Testis (tissue), 3 donors: ENCODE measurements around the gene FHIT. TPM values are rescaled to one million over a fixed set of nuclear protein-coding genes. Genes with fewer than 3 reads are reported as not detected.
A peak's percentile ranks its signal among the peaks of the same experiment; 100 is the strongest.

ENCODE experiments used
- DNase-seq: peaks from one replicate; pipeline ENCODE4 v3.0.0-alpha.2; 2019
- H3K27ac ChIP-seq, 2 donors: fragments of 200-600 bp; sonication (generic); one replicate each; pipeline ENCODE4 v1.5.1; 2019
- H3K27me3 ChIP-seq: fragments of 200-600 bp; sonication (generic); one replicate; pipeline ENCODE4 v1.5.1; 2019
- H3K36me3 ChIP-seq: fragments of 200-600 bp; sonication (generic); one replicate; pipeline ENCODE4 v1.5.1; 2017; ENCODE audit warnings: low read depth; ENCODE audit errors: missing control alignments
- H3K4me1 ChIP-seq: fragments of 200-600 bp; sonication (generic); one replicate; pipeline ENCODE4 v1.5.1; 2019
- H3K4me3 ChIP-seq, 2 donors: fragments of 200-600 bp; sonication (generic); one replicate each; pipeline ENCODE4 v1.5.1; 2017 to 2019
- H3K9me3 ChIP-seq: fragments of 200-600 bp; sonication (generic); one replicate; pipeline ENCODE4 v1.5.1; 2017
- CTCF ChIP-seq, 3 experiments: fragments of 450-650 bp in 2 of 3; fragments of 200-600 bp in 1 of 3; sonication (generic) in 1 of 3; IDR thresholded peaks; one replicate each; pipeline ENCODE4 v1.5.1; 2016 to 2019; ENCODE audit warnings: antibody characterized with exemption in 3 of 3, mild to moderate bottlenecking in 2 of 3, moderate library complexity in 1 of 3
- POLR2A ChIP-seq: fragments of 450-650 bp; IDR thresholded peaks from one replicate; pipeline ENCODE4 v1.6.1; 2017; ENCODE audit warnings: antibody characterized with exemption, mild to moderate bottlenecking, moderate library complexity
- WGBS, 2 donors: methylation state at CpG; one replicate each; pipeline ENCODE4 v1.1.5; 2018; 5-methylcytosine and 5-hydroxymethylcytosine counted together
- intact Hi-C: fragments of 100-400 bp; cut with DNase I; formaldehyde crosslinking; loops from one replicate; pipeline ENCODE4 v1.15.1; 2023; ENCODE audit warnings: low total_unique reads
- polyA plus RNA-seq: library from polyadenylated mRNA; stranded (reverse); fragments of 350-450 nt; fragmentation: Illumina TruSeq; extraction: RNeasy Lipid Tissue Mini Kit (QIAGEN cat#74804); gene quantifications from one replicate; pipeline ENCODE4 v1.2.3, GENCODE V29; 2014; ENCODE audit warnings: low read depth, low replicate concordance; ENCODE audit not compliant: insufficient read depth
- total RNA-seq, 2 donors: library from RNA; depleted of rRNA; stranded (reverse); fragments of >200 nt; gene quantifications; one replicate each; pipeline ENCODE4 v1.2.3, GENCODE V29; 2016

The FHIT gene
- total and polyA plus RNA-seq, 3 donors from 2014 or later, result 10.1 to 29.6 (median 15.5) TPM

- no peaks in the 10 kb centered on the region for H3K9me3 ChIP-seq
These were observed 396.5 kb downstream of the FHIT start for GRCh38 chr3:60854791-60855190.

GRCh38 chr3:60847791-60848190, 403.5 kb downstream of the FHIT start:
- DNase-seq, result no peak
- Histone ChIP-seq H3K9me3 (no peaks in the 10 kb centered on the region), H3K27me3 (no peaks in the 10 kb centered on the region), H3K4me1 (no peaks in the 10 kb centered on the region), H3K4me3 (no peak overlapping the region), H3K27ac (no peak overlapping the region), H3K36me3 (no peaks in the 10 kb centered on the region)
- 72 to 83% methylated on average over 2 of the region's 2 CpGs for WGBS, 2 donors
- TF ChIP-seq CTCF (IDR thresholded peaks at IDR 0.05), result no peak
- TF ChIP-seq POLR2A, result no peak
- intact Hi-C loops, result no loop called here

More at GRCh38 chr3:60854791-60855190, 396.5 kb downstream of the FHIT start:
- no peak for TF ChIP-seq POLR2A
- no peak for TF ChIP-seq CTCF (IDR thresholded peaks at IDR 0.05)
- Histone ChIP-seq H3K27me3 (no peaks in the 10 kb centered on the region), H3K27ac (no peak overlapping the region), H3K4me1 (no peaks in the 10 kb centered on the region), H3K4me3 (no peak overlapping the region), H3K36me3 (no peaks in the 10 kb centered on the region)
- WGBS, 2 donors, result 58 to 81% methylated on average over 1 of the region's 1 CpG
- DNase-seq, result no peak
- intact Hi-C loops, result no loop called here

- Histone ChIP-seq H3K4me1 (no peaks in the 10 kb centered on the region), H3K4me3 (no peak overlapping the region), H3K9me3 (no peaks in the 10 kb centered on the region), H3K36me3 (no peaks in the 10 kb centered on the region), H3K27ac (no peak overlapping the region), H3K27me3 (no peaks in the 10 kb centered on the region)
- intact Hi-C loops, result no loop called here
- TF ChIP-seq CTCF (IDR thresholded peaks at IDR 0.05), result no peak
- TF ChIP-seq POLR2A, result no peak
- DNase-seq, result no peak
- 81 to 85% methylated on average over 1 of the region's 1 CpG for WGBS, 2 donors
These were observed 407.0 kb downstream of the FHIT start for GRCh38 chr3:60844256-60844655.

- Histone ChIP-seq H3K4me1 (no peaks in the 10 kb centered on the region), H3K4me3 (no peak overlapping the region), H3K27ac (no peak overlapping the region), H3K9me3 (no peaks in the 10 kb centered on the region), H3K27me3 (no peaks in the 10 kb centered on the region), H3K36me3 (no peaks in the 10 kb centered on the region)
- intact Hi-C loops, result no loop called here
- DNase-seq, result no peak
- WGBS, 2 donors, result 84 to 95% methylated on average over 2 of the region's 2 CpGs
- TF ChIP-seq POLR2A, result no peak
- no peak for TF ChIP-seq CTCF (IDR thresholded peaks at IDR 0.05)
These were observed 409.9 kb downstream of the FHIT start for GRCh38 chr3:60841355-60841754.

GRCh38 chr3:60839246-60839645, 412.0 kb downstream of the FHIT start:
- Histone ChIP-seq H3K9me3 (no peaks in the 10 kb centered on the region), H3K4me1 (no peaks in the 10 kb centered on the region), H3K4me3 (no peak overlapping the region), H3K36me3 (no peaks in the 10 kb centered on the region), H3K27ac (no peak overlapping the region), H3K27me3 (no peaks in the 10 kb centered on the region)
- TF ChIP-seq POLR2A (no peak), CTCF (IDR thresholded peaks at IDR 0.05) (no peak)
- 86 to 87% methylated on average over 4 of the region's 4 CpGs for WGBS, 2 donors
- intact Hi-C loops, result no loop called here
- DNase-seq, result peak; percentile 17
